ENCODE data around the gene LCT.

LCT gene

GRCh38 chr2:135742325-135742757 lies 94.6 kb downstream of the LCT start:
- DNase-seq (ENCODE audit: low spot score) = peak; percentile 31

DNA sequence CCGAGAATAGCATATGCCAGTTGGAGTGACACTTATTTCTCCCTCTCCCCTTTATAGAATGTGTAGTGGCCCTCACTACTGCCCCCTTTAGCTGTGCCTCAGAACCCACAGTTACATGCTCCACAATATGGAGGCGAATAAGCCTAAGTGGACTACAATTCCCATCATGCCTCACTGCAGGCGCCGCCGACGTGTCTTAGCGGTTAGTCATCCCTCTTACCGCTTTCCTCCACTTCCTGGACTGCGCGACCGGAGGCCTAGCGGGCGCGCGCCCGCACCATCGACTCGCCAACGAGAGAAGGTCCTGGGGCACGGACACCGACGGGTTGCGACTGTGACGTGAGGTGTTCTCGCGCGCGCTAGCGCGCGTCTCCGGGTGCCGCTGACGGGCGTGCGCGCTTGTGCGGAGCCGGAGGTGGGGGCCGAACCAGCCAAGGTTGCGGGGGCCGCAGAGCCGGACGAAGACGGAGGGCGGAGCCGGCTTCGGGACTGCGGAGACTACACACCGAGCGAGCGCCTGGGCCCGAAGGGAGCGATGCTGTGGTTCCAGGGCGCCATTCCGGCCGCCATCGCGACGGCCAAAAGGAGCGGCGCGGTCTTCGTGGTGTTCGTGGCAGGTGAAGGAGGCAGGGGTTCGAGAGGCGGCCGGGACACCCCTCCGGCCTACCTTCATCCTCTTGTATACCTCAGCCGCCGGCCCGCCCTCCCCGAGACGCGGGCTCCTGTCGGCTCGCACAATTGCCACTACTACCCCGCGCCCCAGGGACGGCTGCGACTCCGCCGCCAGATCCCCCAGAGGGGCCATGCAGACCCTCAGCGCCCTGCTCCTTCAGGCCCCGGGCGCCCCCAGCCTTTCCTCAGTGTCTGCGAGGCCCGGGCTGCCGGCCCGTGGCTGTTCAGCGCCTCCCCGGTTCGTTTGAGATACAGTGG lies 95.3 kb downstream of the LCT start, which contains the start of gene UBXN4:
UBXN4 (plus strand) TSS at position 461 of the 930 bp plus-strand sequence; CDS start at position 536, 75 bp downstream.
- DNase-seq (ENCODE audit: low spot score) = peak; percentile 97

DNA sequence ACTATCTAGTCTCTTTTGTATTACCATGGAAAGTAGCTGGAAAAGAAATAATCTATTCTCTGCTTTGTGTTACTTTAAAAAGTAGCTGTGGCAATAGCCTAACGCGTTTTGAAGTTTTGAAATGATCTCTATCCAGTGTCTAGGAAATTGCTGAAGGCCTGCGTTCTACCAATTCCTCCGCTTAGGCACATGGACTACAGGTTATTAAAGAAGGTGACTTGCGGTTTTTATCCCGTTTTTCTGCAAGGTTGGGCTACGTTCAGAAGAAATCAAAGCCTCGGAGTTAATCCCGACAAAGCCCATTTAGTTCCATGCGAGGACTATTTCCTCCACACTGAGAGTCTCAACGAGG lies 96.0 kb downstream of the LCT start:
- DNase-seq (ENCODE audit: low spot score) = no peak

DNA sequence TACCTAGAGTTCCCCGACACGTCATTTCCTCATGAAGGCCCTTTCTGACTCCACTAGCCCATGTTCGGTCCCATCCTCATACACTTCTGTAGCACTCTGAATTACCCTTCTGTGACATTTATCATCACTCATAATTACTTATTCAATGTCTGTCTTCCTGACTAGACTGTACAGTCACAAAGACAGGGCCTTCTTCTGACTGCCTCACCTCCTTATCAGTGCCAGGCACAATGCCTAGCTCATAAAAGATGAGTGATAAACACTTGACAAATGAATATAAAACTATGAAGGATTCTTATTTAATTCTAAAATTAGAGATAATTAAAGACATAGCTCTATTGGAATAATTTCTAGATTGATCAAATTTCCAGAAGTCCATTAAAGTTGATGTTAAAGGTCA lies 96.8 kb downstream of the LCT start:
- no peak for DNase-seq (ENCODE audit: low spot score)

Measured in AG08395 (cell line).